Lung (tissue), 12 donors: Measurements from ENCODE around the gene TGM1. TPM values are rescaled to one million over a fixed set of nuclear protein-coding genes. Genes with fewer than 3 reads are reported as not detected.

Experiments
- ATAC-seq: fragments of 200-7000 bp; cut with Tn5 transposase; one replicate; pipeline ENCODE4 v1.9.1; 2020; ENCODE audit warnings: moderate number of reproducible peaks; ENCODE audit not compliant: insufficient read depth, low FRiP score
- DNase-seq, 3 donors: peaks; one replicate each; pipeline ENCODE4 v3.0.0-alpha.2; 2013 to 2017
- H3K27ac ChIP-seq, 2 donors: one replicate each; pipeline ENCODE4 v1.5.1; 2013; ENCODE audit warnings: mild to moderate bottlenecking in 2 of 2, moderate library complexity in 2 of 2, control low read depth in 1 of 2, inconsistent platforms in 1 of 2, low read depth in 1 of 2, low read length in 1 of 2
- H3K27me3 ChIP-seq, 3 donors: one replicate each; pipeline ENCODE4 v1.5.1; 2013; ENCODE audit warnings: low read length in 2 of 3; ENCODE audit not compliant: control insufficient read depth in 3 of 3, insufficient read depth in 3 of 3
- H3K36me3 ChIP-seq, 4 donors: one replicate each; pipeline ENCODE4 v1.5.1; 2013; ENCODE audit warnings: low read length in 4 of 4, mild to moderate bottlenecking in 1 of 4, moderate library complexity in 1 of 4; ENCODE audit not compliant: control insufficient read depth in 4 of 4, insufficient read depth in 4 of 4
- H3K4me1 ChIP-seq, 5 donors: one replicate each; pipeline ENCODE4 v1.5.1; 2013; ENCODE audit warnings: low read length in 5 of 5, mild to moderate bottlenecking in 2 of 5, moderate library complexity in 1 of 5; ENCODE audit not compliant: control insufficient read depth in 5 of 5, insufficient read depth in 5 of 5
- H3K4me3 ChIP-seq: one replicate; pipeline ENCODE4 v1.5.1; 2013; ENCODE audit warnings: mild to moderate bottlenecking, control low read depth, moderate library complexity
- H3K9ac ChIP-seq, 2 donors: one replicate each; pipeline ENCODE4 v1.5.1; 2013; ENCODE audit warnings: low read length in 2 of 2, control low read depth in 1 of 2; ENCODE audit not compliant: insufficient read depth in 1 of 2
- H3K9me3 ChIP-seq, 4 donors: one replicate each; pipeline ENCODE4 v1.5.1; 2013; ENCODE audit warnings: low read length in 3 of 4, mild to moderate bottlenecking in 1 of 4, moderate library complexity in 1 of 4; ENCODE audit not compliant: control insufficient read depth in 4 of 4, insufficient read depth in 3 of 4
- CTCF ChIP-seq: IDR thresholded peaks from 2 replicates; pipeline ENCODE4 v1.5.1; 2012; ENCODE audit warnings: mild to moderate bottlenecking; ENCODE audit errors: control extremely low read depth, extremely low read depth
- WGBS, 2 donors: extraction: QIAGEN DNeasy Blood & Tissue Kit; methylation state at CpG; one replicate each; pipeline ENCODE4 v1.1.7; 2013; 5-methylcytosine and 5-hydroxymethylcytosine counted together
- polyA plus RNA-seq, 2 donors: library from polyadenylated mRNA; stranded (reverse); fragments of 200-250 nt; gene quantifications; one replicate each; pipeline ENCODE4 v1.2.1, GENCODE V29; 2013
- total RNA-seq, 2 donors: library from RNA; depleted of rRNA in 1 of 2; stranded (reverse); fragments of >200 nt in 1 of 2; gene quantifications; one replicate each; pipeline ENCODE4 v1.2.1, GENCODE V29; 2014 to 2021
- donor health status: control.
- donor health status: control.
- donor health status: Bipolar disorder and iron deficiency.
- donor health status: healthy.
- donor health status: DM: yes; HTN: yes; CAD: no.

TGM1 gene
- total and polyA plus RNA-seq, 4 donors, result 1.9 to 11.3 (median 9.3) TPM

- H3K27me3 ChIP-seq, result no peaks in the 10 kb centered on the region
- TF ChIP-seq CTCF, result no peak
- no peak overlapping the region for H3K4me3 ChIP-seq
- H3K27ac ChIP-seq, result peak overlapping the region in 1 of 2 donors; percentile 56
- no peaks in the 10 kb centered on the region for H3K9me3 ChIP-seq
- peaks cover 0 to 5% (median 0%) of the 10 kb centered on the region in 5 donors for H3K4me1 ChIP-seq
- WGBS, 2 donors, result 84 to 96% methylated on average over 6 of the region's 6 CpGs
- no peaks in the 10 kb centered on the region for H3K36me3 ChIP-seq
- H3K9ac ChIP-seq, result no peak overlapping the region
- DNase-seq, result no peak
- ATAC-seq, result no peak
Measured at GRCh38 chr14:24280797-24281460, 18.0 kb upstream of the TGM1 start.

GRCh38 chr14:24279301-24280186 lies 16.6 kb upstream of the TGM1 start:
- H3K9me3 ChIP-seq, result no peaks in the 10 kb centered on the region
- H3K4me1 ChIP-seq, result peaks cover 0 to 5% (median 0%) of the 10 kb centered on the region in 5 donors
- TF ChIP-seq CTCF, result no peak
- no peaks in the 10 kb centered on the region for H3K36me3 ChIP-seq
- 58 to 73% methylated on average over 11 of the region's 11 CpGs for WGBS, 2 donors
- H3K27ac ChIP-seq, result peak overlapping the region in 1 of 2 donors; percentile 81
- DNase-seq (no peak), ATAC-seq (no peak)
- no peak overlapping the region for H3K4me3 ChIP-seq
- no peak overlapping the region for H3K9ac ChIP-seq
- H3K27me3 ChIP-seq, result no peaks in the 10 kb centered on the region

- ATAC-seq (no peak), DNase-seq (no peak)
- H3K27ac ChIP-seq, result no peak overlapping the region
- H3K9me3 ChIP-seq, result no peaks in the 10 kb centered on the region
- peaks cover 0 to 5% (median 0%) of the 10 kb centered on the region in 5 donors for H3K4me1 ChIP-seq
- H3K4me3 ChIP-seq, result no peak overlapping the region
- no peak overlapping the region for H3K9ac ChIP-seq
- 92 to 93% methylated on average over 5 of the region's 5 CpGs for WGBS, 2 donors
- H3K36me3 ChIP-seq, result no peaks in the 10 kb centered on the region
- no peaks in the 10 kb centered on the region for H3K27me3 ChIP-seq
- no peak for TF ChIP-seq CTCF
Measured at GRCh38 chr14:24278424-24278823, 15.4 kb upstream of the TGM1 start.
